Endothelial cell of umbilical vein (primary cell): ENCODE results near the gene C1GALT1C1. TPM values are rescaled to one million over a fixed set of nuclear protein-coding genes. Genes with fewer than 3 reads are reported as not detected.
"Not testable (repeated sequence)": the region's sequence is repeated elsewhere in the genome, so short reads cannot be mapped to it uniquely, and the experiment has no call there.

Experiments
- BruUV-seq: library from RNA; stranded (reverse); fragments of 400-500 nt; replicated peaks from 2 replicates; lab custom pipeline; 2021; lab: Mats Ljungman, UMichigan
- CTCF ChIA-PET: fragments of 300-600, 350-600 bp; sonication (Branson Sonifier 250); formaldehyde crosslinking; loops from one replicate; lab custom pipeline; 2021; ENCODE audit warnings: antibody characterized with exemption, inconsistent platforms; lab: Charles Lee
- POLR2A ChIA-PET: fragments of 300-600, 350-600 bp; sonication (Branson Sonifier 250); formaldehyde crosslinking; loops from one replicate; lab custom pipeline; 2021; ENCODE audit warnings: antibody characterized with exemption, inconsistent platforms; lab: Charles Lee
- DNase-seq: peaks from one replicate; pipeline ENCODE4 v3.0.0-alpha.2; 2011; ENCODE audit warnings: low read depth, low spot score
- FAIRE-seq: peaks from 2 replicates; lab custom pipeline; 2011; peaks lifted over from hg19 to GRCh38; lab: Jason Lieb, UNC
- H2AFZ ChIP-seq: 2 replicates; pipeline ENCODE4 v1.6.0; 2012; ENCODE audit warnings: low read depth, low read length, control low read depth, inconsistent platforms
- H3K27ac ChIP-seq: 2 replicates; pipeline ENCODE4 v1.5.1; 2011; ENCODE audit warnings: low read depth, mild to moderate bottlenecking, control low read depth, low read length, moderate library complexity; ENCODE audit not compliant: insufficient read depth
- H3K27me3 ChIP-seq, 2 experiments: 2 replicates each; pipeline versions ENCODE4 v1.6.0 to v1.6.1; 2011; ENCODE audit warnings: low read length in 2 of 2, mixed read lengths in 1 of 2; ENCODE audit not compliant: control insufficient read depth in 2 of 2, insufficient read depth in 2 of 2
- H3K36me3 ChIP-seq, 2 experiments: 2 replicates in 1 of 2; 3 replicates in 1 of 2; pipeline ENCODE4 v1.5.1; 2011; ENCODE audit warnings: low read length in 2 of 2, mild to moderate bottlenecking in 1 of 2, moderate library complexity in 1 of 2; ENCODE audit not compliant: control insufficient read depth in 2 of 2, insufficient read depth in 2 of 2; ENCODE audit errors: extremely low read depth in 1 of 2
- H3K4me1 ChIP-seq: 3 replicates; pipeline ENCODE4 v1.5.1; 2011; ENCODE audit warnings: mild to moderate bottlenecking, low read length; ENCODE audit not compliant: control insufficient read depth, insufficient read depth; ENCODE audit errors: extremely low read depth
- H3K4me2 ChIP-seq: 2 replicates; pipeline ENCODE4 v1.6.1; 2011; ENCODE audit warnings: low read length, control low read depth, mixed read lengths; ENCODE audit not compliant: insufficient read depth
- H3K4me3 ChIP-seq, 3 experiments: fragments of 200-600 bp in 1 of 3; sonication (generic), shearing (Covaris generic) in 1 of 3; replicated peaks in 1 of 3; 2 replicates each; pipeline ENCODE4 v1.5.1; 2011 to 2016; ENCODE audit warnings: control low read depth in 3 of 3, low read length in 3 of 3, mild to moderate bottlenecking in 2 of 3, inconsistent platforms in 1 of 3, low read depth in 1 of 3, moderate library complexity in 1 of 3; ENCODE audit not compliant: insufficient read depth in 1 of 3
- H3K79me2 ChIP-seq: 2 replicates; pipeline ENCODE4 v1.6.0; 2012; ENCODE audit warnings: low read length, inconsistent platforms; ENCODE audit not compliant: control insufficient read depth, insufficient read depth
- H3K9ac ChIP-seq: replicated peaks from 2 replicates; pipeline ENCODE3; 2011; ENCODE audit warnings: low read length, control low read depth; ENCODE audit not compliant: insufficient read depth; ENCODE audit errors: extremely low read depth
- H3K9me1 ChIP-seq: replicated peaks from 3 replicates; pipeline ENCODE4 v1.6.0; 2011; ENCODE audit warnings: mild to moderate bottlenecking, low read length; ENCODE audit not compliant: control insufficient read depth, insufficient read depth; ENCODE audit errors: extremely low read depth
- H3K9me3 ChIP-seq: replicated peaks from 2 replicates; pipeline ENCODE4 v1.5.1; 2012; ENCODE audit warnings: low read length, inconsistent platforms; ENCODE audit not compliant: control insufficient read depth, insufficient read depth
- H4K20me1 ChIP-seq: replicated peaks from 2 replicates; pipeline ENCODE3; 2011; ENCODE audit warnings: mild to moderate bottlenecking, low read length; ENCODE audit not compliant: control insufficient read depth, insufficient read depth; ENCODE audit errors: extremely low read depth
- FOS ChIP-seq: IDR thresholded peaks from 2 replicates; pipeline ENCODE4 v1.6.1; 2011; ENCODE audit warnings: mild to moderate bottlenecking, low read length, moderate library complexity, borderline replicate concordance; ENCODE audit not compliant: insufficient read depth
- JUN ChIP-seq: IDR thresholded peaks from 2 replicates; pipeline ENCODE4 v1.6.1; 2011; ENCODE audit warnings: borderline replicate concordance, low read depth; ENCODE audit not compliant: insufficient read length, insufficient read depth
- MYC ChIP-seq: IDR thresholded peaks from one replicate; pipeline ENCODE4 v1.6.1; 2011; ENCODE audit warnings: mild to moderate bottlenecking, low read depth, low read length
- POLR2A ChIP-seq: IDR thresholded peaks from 2 replicates; pipeline ENCODE4 v1.6.1; 2012; ENCODE audit warnings: low read depth, mild to moderate bottlenecking, control low read depth, low read length
- dilution Hi-C: fragments of 300-500 bp; cut with MboI; formaldehyde crosslinking; loops from one replicate; pipeline ENCODE4 v1.15.0; 2019; ENCODE audit warnings: low sequenced_read_pairs; ENCODE audit not compliant: extremely low pct_ligation_motif_present
- intact Hi-C: fragments of 100-400 bp; cut with micrococcal nuclease; formaldehyde crosslinking; loops from one replicate; pipeline ENCODE4 v1.10.0; 2022
- polyA plus RNA-seq, 4 experiments: library from polyadenylated mRNA; depleted of rRNA in 3 of 4; stranded (reverse) in 3 of 4; unstranded in 1 of 4; fragments of >200 nt; gene quantifications; 2 replicates each; pipeline versions ENCODE4 v1.2.1 to v1.2.3, GENCODE V29; 2011 to 2012; ENCODE audit warnings: missing spikeins in 1 of 4
- total RNA-seq: library from RNA; stranded (reverse); gene quantifications from 2 replicates; pipeline ENCODE4 v1.2.3, GENCODE V29; 2021

Gene C1GALT1C1
- total and polyA plus RNA-seq, 2 donors (not counting 3 experiments of a cell fraction or from before 2014, with no cell fraction given): 28.6 to 32.9 TPM

GRCh38 chrX:120668357-120668756, 38.5 kb upstream of the C1GALT1C1 start:
- no TSS peak for BruUV-seq
- POLR2A ChIA-PET: no interaction called here
- Histone ChIP-seq H3K4me2 (no peak overlapping the region), H3K79me2 (no peaks in the 10 kb centered on the region), H3K27ac (no peak overlapping the region), H3K36me3 (no peaks in the 10 kb centered on the region), H2AFZ (no peak overlapping the region), H3K9me3 (no peaks in the 10 kb centered on the region), H3K4me3 (no peak overlapping the region), H3K9me1 (no peaks in the 10 kb centered on the region), H4K20me1 (no peaks in the 10 kb centered on the region), H3K27me3 (no peaks in the 10 kb centered on the region), H3K9ac (no peak overlapping the region), H3K4me1 (peaks cover 29% of the 10 kb centered on the region)
- TF ChIP-seq POLR2A (no peak), MYC (no peak), JUN (no peak), FOS (no peak)
- DNase-seq (no peak), FAIRE-seq (no peak)
- dilution Hi-C loops: no loop called here
- intact Hi-C loops: no loop called here
- CTCF ChIA-PET: no interaction called here

GRCh38 chrX:120664535-120664934, 34.7 kb upstream of the C1GALT1C1 start:
- H3K27ac ChIP-seq, H3K4me3 ChIP-seq, FAIRE-seq, H3K9ac ChIP-seq, BruUV-seq, H3K79me2 ChIP-seq, H3K27me3 ChIP-seq, H3K9me1 ChIP-seq, dilution Hi-C loops, H3K9me3 ChIP-seq, H3K36me3 ChIP-seq, H4K20me1 ChIP-seq, DNase-seq, POLR2A ChIA-PET, H3K4me1 ChIP-seq, H2AFZ ChIP-seq, H3K4me2 ChIP-seq: not testable (repeated sequence)
- CTCF ChIA-PET: interaction anchor here (1.0 to 1.9 kb wide), 4 partner anchors 14 to 166 kb away, joined by 3 to 5 read pairs (median 4); no protein-coding TSS in a partner anchor
- intact Hi-C loops: loop anchor here (1.0 to 5.0 kb wide), 4 partner anchors 104 to 166 kb away; no protein-coding TSS in a partner anchor
